HUDEP-2 (cell line): ENCODE measurements around the gene SLAMF6.
A peak's percentile ranks its signal among the peaks of the same experiment; 100 is the strongest.
"Not testable (repeated sequence)": the region's sequence is repeated elsewhere in the genome, so short reads cannot be mapped to it uniquely, and the experiment has no call there.

ENCODE experiments used
- DNase-seq, 76 experiments: peaks; one replicate each; lab custom pipeline; 2025; ENCODE audit not compliant: unreplicated experiment in 76 of 76; lab: John Stamatoyannopoulos, UW

SLAMF6 gene

GRCh38 chr1:160544647-160545046 is 21.6 kb upstream of the SLAMF6 start:
- DNase-seq = peak in 28 of 76 experiments; percentile 9 to 66 (median 40)

- no peak for DNase-seq
These were observed 19.4 kb upstream of the SLAMF6 start for GRCh38 chr1:160542303-160542945.

DNA sequence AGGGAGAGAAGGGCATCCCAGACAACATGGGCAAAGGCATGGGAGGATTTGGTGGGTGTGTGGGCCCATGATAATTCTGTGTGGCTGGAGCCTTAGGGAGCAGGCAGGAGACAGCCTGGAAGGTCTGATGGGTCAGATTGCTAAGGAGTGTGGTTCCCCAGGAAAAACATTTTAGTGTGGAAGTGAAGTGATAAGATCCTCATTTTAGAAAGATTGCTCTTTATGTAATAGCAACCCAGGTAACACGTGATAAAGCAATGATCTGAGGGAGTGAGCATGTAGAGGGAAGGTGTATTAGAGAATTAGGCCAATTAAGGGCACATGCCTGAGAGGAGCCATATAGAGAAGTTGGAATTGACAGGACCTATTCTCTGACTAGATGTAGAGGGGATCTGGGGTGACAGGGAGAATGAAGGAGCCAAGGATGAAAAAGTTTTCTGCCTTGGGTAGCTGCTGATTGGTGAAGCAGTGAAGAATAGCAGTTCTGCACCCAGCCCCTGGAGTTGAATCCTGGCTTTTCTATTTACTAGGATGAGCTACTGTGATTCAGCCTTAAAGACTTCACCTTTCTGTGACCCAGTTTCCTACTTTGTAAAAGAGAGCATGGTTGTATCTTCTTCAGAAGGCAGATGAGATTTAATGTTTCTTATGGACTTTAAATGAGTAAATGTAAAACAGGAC is 18.7 kb upstream of the SLAMF6 start:
- peak in 2 of 76 experiments; percentile 14 to 18 for DNase-seq

DNA sequence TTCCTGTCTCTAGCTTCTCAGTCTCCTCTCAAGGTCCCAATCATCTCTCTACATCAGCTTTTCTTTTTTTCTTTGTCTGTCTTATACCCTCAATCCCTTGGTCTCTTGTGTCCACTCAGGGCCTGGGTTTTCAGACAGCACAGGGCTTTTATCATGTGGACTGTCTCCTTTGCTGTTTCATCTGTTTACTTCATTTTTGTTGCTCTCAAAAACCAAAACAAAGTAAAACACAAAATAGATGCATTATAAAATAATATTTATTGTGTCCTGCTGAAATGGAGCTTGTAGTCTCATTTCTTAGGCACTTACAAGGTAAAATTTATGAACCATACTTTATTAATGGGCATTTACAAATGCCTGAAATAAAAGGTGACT is 17.8 kb upstream of the SLAMF6 start:
- peak in 3 of 76 experiments; percentile 49 to 60 (median 53) for DNase-seq

- peak in 74 of 76 experiments; percentile 68 to 99 (median 94) for DNase-seq
These were observed 17.2 kb upstream of the SLAMF6 start for GRCh38 chr1:160539990-160540858.

DNA sequence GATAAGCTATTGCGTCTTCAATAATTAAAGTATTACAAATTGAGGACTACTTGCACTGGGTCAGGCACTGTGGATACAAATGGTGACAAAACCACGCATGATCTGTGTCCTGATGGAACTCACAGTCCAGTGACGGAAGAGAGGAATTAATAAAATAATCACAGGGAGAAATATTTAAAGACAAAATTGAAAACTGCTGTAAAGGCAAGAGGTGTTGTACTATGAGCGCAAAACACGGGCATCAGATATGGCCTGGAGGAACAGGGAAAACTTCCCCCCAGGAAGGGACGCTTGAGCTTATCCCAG is 16.6 kb upstream of the SLAMF6 start:
- peak in 6 of 76 experiments; percentile 24 to 65 (median 36) for DNase-seq

- DNase-seq = peak in 3 of 76 experiments; percentile 17 to 51 (median 39)
These were observed 16.1 kb upstream of the SLAMF6 start for GRCh38 chr1:160538985-160539651.

DNA sequence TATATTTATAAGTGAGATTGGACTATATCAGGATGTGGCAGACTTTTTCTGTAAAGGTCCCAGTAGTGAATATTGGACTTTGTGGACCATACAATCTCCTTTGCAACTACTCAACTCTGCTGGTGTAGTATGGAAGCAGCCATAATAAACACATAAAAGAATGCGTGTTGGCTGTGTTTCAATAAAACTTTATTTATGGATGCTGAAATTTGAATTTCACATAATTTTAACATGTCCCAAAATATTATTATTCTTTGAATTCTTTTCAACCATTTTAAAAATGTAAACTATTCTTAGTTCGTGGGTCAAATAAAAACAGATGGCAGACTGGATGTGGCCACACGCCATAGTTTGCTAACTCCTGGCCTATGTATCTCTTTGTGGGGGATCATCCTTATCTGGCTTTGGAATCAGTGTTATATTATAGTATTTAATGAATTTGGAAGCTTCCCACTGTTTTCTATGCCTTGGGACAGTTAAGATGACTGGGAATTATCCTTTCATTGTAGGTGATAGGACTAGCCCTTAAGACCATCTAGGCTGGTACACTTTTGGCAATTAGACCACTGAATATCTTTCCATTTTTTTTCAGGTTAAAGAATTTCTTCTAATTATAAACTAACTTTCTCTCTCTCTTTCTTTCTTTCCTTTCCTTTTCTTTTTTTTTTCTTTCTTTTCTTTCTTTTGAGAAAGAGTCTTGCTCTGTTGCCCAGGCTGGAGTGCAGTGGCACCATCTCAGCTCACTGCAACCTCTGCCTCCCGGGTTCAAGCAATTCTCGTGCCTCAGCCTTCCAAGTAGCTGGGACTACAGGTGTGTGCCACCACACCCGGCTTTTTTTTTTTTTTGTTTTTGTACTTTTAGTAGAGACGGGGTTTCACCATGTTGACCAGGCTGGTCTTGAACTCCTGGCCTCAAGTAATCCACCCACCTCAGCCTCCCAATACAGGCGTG is 14.9 kb upstream of the SLAMF6 start:
- DNase-seq = no peak

- DNase-seq = no peak
These were observed 12.0 kb upstream of the SLAMF6 start for GRCh38 chr1:160534823-160535605.

DNA sequence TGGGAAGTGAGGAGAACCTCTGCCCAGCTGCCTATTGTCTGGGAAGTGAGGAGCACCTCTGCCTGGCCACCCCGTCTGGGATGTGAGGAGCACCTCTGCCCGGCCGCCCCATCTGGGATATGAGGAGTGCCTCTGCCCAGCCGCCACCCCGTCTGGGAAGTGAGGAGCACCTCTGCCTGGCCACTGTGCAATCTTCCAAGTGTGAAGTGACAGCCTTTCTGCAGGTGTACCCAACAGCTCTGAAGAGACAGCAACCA is 9.4 kb upstream of the SLAMF6 start:
- DNase-seq = not testable (repeated sequence)

GRCh38 chr1:160531809-160532556 is 8.9 kb upstream of the SLAMF6 start:
- not testable (repeated sequence) for DNase-seq

- not testable (repeated sequence) for DNase-seq
These were observed 6.4 kb upstream of the SLAMF6 start for GRCh38 chr1:160529401-160529952.

DNA sequence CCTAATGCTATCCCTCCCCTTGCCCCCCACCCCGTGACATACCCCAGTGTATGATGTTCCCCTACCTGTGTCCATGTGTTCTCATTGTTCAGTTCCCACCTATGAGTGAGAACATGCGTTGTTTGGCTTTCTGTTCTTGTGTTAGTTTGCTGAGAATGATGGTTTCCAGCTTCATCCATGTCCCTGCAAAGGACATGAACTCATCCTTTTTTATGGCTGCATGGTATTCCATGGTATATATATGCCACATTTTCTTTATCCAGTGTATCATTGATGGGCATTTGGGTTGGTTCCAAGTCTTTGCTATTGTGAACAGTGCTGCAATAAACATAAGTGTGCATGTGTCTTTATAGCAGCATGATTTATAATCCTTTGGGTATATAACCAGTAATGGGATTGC is 734 bp upstream of the SLAMF6 start:
- not testable (repeated sequence) for DNase-seq

DNA sequence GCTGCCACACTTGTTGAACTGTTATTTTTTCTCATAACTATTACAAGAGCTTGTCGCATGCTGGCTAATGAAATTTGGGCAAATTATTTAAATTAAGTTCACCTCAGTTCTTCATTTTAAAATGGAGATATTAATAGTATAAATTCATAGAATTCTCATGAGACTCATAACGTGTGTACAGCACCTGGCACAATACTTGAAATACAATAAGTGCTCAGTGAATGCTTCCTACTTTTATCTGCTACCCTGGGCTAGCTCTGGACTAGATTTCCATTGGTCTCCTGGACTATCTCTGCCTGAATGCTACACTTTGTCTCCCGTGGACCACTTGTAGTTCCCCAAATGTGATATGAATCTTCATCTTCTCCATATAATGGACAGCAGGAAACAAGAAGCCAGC is 919 bp downstream of the SLAMF6 start:
- no peak for DNase-seq

DNA sequence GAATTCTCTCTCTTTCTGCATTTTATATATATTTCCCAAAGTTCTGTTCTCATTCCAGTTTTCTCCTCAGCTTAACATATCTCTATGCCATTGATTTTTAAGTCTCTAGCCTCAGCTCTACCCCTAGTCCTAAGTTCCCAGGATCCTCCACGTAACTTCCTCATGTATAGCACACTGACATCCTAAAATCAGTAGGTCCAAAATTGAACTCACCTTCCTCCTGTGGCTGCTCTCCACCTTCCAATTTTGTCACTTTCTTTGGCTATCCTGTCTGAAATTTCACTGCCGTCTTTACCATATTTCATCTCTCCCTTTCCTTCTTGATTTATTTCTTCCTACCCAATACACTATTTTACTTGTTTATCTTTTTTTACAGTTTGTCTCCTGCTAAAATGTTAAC is 1.5 kb downstream of the SLAMF6 start:
- DNase-seq = no peak

GRCh38 chr1:160520999-160521398 is 2.1 kb downstream of the SLAMF6 start:
- DNase-seq = no peak

- DNase-seq = no peak
These were observed 2.5 kb downstream of the SLAMF6 start for GRCh38 chr1:160520582-160520981.

- DNase-seq = no peak
These were observed 3.2 kb downstream of the SLAMF6 start for GRCh38 chr1:160519642-160520435.
